ENCODE results near the gene KLHL28.
A peak's percentile ranks its signal among the peaks of the same experiment; 100 is the strongest.

DNA sequence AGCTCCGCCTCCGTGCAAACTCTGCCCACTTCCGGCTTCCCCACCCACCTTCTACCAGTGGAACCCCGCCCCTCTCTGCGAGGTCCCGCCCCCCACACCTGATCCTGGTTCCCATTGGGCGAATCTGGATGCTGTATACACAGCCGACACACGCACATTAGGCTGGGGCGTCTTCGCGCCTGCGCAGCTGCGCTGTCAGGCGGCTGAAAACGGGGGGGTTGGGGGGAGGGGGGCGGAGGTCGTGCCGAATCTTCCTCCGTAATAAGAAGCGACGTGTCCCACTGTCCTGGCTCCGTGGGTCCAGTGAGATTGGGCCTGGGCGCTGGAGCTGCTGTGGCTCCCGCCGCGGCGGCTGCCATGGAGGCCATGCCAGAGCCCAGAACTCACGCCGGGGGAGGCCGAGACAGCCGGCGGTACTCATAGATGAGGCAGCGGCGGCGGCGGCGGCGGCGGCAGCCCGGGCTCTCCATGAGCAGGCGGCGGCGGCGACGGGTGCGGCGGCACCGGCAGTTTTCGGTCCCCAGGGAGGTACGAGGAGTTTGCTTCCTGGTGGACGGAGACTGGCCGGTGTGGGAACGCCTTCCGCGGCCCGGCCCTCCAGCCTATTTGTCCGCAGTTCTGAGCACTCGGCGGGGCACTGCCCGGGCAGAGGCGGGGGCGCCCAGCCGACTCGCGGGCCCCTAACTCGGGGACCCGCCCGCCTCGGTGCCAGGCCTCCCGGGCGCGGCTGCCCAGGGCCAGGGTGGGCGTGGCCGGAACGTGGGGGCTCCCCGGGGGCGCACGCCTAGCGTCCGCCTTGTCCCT lies 64.5 kb downstream of the KLHL28 start:
- TF ChIP-seq POLR2A (IDR thresholded peaks at IDR 0.05) = peak; percentile 87
- TF ChIP-seq, protein P1, sequence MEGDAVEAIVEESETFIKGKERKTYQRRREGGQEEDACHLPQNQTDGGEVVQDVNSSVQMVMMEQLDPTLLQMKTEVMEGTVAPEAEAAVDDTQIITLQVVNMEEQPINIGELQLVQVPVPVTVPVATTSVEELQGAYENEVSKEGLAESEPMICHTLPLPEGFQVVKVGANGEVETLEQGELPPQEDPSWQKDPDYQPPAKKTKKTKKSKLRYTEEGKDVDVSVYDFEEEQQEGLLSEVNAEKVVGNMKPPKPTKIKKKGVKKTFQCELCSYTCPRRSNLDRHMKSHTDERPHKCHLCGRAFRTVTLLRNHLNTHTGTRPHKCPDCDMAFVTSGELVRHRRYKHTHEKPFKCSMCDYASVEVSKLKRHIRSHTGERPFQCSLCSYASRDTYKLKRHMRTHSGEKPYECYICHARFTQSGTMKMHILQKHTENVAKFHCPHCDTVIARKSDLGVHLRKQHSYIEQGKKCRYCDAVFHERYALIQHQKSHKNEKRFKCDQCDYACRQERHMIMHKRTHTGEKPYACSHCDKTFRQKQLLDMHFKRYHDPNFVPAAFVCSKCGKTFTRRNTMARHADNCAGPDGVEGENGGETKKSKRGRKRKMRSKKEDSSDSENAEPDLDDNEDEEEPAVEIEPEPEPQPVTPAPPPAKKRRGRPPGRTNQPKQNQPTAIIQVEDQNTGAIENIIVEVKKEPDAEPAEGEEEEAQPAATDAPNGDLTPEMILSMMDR (IDR thresholded peaks at IDR 0.05) = no peak

All from right lobe of liver (tissue), 4 donors.